HG03342 (cell line): ENCODE results near the gene GRID2.

Source experiments
- ATAC-seq: cut with Tn5 transposase; IDR thresholded peaks from one replicate; pipeline ENCODE4 v1.9.1; 2021; ENCODE audit warnings: mild to moderate bottlenecking, moderate library complexity; ENCODE audit not compliant: unreplicated experiment

GRID2 gene

DNA sequence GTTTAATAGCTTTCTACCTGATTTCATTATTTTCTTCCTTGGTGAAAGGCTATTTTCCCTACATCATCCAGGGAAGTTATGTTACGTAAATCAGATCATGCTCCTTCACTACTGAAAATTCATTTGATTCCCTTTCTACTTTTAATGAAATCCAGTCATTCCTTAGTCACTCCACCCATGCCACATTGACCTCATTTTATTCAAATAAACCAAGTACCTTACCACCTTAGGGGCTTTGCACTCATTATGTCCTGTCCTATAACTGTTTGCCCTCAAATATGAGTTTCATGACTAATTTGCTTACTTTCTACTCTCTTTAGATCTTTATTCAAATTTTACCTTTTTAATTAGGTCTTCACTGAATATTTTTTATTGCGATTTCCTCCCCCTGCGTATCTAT lies 374.0 kb downstream of the GRID2 start:
- no peak for ATAC-seq

DNA sequence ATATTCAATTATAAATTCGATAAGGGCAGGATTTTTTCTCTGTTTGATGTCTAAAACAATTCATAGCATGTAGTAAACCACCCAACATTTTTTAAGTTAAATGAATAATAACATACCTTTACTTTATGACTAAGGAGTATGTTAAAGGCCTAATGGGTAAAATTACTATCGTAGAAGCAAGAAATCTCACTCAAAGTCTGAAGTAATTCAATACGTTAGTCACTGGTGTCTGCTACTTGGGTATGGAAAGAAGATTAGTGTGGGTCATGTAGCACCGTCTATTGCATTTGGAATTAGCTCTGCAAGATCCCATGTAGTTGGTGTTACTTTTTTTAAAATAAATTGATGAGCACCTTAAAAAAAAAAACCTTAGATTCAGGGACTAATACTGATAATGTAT lies 374.5 kb downstream of the GRID2 start:
- ATAC-seq: no peak

DNA sequence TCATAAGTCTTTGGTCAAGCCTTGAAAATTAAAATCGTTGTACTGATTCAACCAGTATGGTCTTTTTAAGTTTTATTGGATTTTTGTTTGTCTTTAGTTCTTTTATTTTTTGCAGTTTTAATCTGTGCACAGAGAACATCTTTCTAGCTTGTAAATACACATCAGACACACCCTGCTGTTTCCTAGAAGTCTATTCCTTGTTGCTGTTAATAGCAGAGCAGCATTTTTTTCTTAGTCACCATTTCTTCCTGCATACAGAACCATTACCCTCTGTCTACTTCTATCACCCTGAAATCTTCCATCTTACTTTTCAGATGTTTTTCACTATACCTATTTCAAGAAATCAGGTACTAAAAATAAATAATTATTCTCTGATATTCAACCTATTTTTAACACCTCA lies 375.4 kb downstream of the GRID2 start:
- no peak for ATAC-seq

DNA sequence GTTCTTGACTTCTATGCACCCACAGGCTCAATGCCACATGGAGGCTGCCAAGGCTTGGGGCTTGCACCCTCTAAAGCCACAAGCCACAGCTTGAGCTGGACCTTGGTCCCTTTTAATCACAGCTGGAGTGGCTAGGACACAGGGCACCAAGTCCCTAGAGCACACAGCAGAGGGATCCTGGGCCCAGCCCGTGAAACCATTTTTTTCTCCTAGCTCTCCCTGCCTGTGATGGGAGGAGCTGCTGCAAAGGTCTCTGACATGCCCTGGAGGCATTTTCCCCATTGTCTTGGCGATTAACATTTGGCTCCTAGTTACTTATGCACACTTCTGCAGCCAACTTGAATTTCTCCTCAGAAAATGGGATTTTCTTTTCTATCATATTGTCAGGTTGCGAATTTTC lies 410.9 kb downstream of the GRID2 start:
- ATAC-seq: no peak

DNA sequence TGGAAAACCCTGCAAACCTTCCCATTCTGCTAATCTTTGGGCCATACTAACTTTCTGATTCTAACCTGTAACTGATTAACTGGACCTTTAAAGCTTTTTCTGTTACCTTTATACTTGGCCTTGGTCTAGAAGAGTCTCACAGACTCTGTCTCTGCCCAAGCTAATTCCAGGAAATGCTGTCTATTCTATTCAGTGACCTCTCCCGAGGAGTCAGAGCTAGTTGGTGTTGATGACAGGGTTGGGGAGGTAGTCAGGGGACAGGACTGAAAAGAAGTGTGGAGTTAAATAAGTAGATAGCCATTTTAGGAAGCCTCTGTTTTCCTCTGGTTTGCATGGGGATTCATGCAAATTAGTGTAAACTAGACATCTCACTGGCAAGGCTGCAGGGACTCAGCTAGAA lies 429.5 kb downstream of the GRID2 start:
- no peak for ATAC-seq

DNA sequence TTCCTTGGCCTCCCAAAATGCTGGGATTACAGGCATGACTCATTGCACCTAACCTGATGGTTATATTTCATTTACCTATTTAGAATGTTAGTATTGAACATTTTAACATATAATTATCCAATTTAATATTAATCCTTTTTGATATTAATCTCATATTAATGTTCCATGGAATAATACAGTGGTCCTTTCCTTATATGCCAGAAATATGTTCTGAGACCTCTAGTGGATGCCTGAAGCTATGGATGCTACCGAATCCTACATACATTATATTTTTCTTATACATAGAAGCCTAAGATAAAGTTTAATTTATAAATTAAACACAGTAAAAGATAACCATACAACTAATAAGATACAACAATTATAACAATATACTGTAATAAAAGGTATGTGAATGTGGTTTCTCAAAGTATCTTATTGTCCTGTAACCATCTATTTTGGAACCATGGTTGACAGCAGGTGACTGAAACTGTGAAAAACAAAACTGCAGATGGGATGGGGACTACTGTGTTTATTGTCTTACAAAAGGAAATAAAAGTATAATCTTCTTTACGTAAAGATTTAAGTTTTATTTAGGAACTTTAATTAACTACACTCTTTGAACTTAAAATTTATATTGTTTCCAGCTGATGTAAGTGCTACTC lies 431.4 kb downstream of the GRID2 start:
- no peak for ATAC-seq

DNA sequence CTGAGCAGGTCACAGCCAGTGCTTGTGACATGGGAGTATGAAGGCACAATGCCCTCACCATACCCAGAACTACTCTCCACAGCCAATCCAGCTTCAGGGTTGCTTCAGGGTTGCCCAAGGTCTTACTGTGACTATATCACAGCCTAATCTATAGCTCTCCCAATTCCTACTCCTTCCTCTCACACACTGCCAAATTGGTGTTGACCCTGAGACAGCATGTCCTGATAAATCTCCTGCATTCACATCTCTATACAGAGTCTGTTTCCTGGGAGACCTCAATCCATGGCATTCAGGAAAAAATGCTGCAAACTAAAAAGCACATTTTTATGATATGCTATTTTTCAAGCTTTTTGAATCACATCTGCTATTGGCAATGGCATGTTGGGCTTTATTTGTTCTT lies 456.7 kb downstream of the GRID2 start:
- ATAC-seq: no peak

DNA sequence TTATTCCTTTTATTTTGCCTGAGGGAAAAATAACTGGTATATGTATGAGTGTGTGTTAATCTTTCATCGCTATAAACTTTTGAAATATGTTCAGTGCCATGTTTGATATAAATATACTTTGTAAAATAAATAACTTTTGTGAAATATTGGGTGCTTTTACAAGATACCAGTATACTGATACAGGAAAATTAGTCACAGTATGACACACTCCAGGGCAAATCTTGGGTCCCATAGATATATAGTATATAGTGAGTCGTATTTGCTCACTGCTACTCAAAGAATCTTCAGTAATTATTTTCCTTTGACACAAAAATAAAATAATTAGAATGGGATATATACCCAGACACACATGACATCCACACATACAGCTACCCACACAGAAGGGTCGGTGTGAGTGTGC lies 472.3 kb downstream of the GRID2 start:
- no peak for ATAC-seq

DNA sequence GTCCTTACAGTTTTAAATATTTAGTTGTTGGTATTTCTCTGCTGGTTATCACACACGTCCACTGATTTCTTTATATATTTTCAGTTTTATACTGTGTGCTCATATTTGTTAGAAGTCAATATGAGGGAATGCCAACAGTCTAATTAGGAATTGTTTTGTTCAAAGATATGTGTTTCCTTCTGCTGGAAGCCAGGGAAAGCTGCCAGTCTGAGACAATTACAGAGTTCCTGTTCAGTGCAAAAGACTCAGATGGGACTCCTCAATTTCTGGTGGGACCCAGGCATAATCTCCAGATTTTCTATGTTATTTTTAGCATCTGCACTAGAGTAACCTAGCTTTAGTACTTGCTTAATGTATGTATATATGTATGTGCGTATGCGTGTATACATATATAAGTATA lies 486.0 kb downstream of the GRID2 start:
- ATAC-seq: no peak

DNA sequence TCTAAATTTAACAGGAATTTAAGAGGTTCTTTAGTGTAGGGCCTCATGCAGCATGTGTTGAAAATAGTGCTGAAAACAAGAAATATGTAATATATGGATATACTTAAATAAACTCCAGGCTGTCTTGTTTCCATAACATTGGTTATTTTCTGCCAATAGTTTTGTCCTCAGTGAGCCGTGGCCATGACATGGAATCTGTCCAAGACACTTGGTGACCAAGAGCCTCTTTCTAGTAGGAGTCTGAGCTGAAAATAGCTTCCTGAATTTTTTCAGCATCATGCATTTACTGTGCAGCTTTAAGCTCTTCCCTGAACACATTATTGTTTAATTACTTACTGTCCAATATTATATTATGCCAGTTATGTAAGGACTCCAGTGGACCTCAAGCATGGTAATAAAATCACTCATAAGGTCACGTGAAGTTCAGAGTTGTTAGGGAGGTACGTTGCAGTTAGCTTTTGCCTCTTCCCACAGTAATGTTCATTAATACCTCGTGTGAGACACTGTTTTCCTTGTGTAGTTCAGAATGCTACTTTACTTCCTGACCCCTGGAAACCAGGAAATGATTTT lies 488.2 kb downstream of the GRID2 start:
- ATAC-seq: no peak

DNA sequence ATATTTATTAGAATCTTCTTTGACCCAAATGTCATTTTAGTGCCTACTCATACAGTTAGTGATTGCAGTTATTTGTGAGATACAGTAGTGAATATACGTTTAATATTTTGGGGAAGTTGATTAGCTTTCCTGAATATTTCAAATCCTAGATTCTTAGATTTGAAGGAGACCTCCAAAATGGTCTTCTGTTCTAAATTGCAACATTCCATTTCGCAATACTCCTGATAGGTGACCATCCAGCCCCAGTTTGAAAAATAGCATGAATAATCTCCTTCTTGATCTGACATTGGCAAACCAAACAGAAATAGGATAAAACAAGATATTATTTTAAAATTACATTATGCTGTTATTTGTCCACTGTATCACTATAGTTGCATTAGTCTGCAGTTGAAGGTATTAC lies 505.6 kb downstream of the GRID2 start:
- ATAC-seq: no peak

DNA sequence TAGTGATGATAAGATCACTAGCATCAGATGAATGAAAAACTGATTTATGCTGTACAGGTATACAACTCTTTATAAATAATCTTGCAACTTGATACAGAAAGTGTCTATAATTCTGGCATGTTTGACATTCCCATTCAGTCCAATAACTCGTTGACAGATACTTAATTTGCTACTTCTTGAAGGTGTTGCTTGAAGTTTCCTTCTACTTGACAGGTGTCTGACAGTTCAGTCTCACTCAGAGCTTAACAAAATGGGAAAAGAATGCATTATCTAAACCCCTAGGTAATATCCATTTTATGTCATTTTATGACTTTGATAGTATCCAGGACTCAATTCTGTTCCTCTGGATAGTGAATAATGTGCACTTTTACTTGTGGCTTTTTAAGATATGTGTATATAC lies 508.9 kb downstream of the GRID2 start:
- ATAC-seq: no peak

DNA sequence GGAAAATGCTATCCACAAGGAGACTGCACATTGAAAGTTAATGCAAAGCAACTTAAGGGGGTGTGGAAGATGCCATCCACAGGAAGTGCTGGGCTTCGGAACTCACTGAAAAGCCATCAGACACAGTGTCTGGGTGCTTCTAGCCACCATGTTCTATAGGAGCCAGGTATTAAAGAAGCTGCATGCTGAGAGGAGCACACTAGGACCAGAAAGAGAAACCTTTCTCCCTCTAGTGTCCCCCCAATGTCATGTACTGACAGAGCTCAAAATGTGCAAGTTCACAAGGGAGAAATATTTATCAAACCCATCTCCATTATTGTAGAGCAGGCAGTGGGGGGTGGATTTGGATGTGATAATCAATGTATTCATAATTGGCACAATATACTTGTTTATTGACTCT lies 510.9 kb downstream of the GRID2 start:
- no peak for ATAC-seq

DNA sequence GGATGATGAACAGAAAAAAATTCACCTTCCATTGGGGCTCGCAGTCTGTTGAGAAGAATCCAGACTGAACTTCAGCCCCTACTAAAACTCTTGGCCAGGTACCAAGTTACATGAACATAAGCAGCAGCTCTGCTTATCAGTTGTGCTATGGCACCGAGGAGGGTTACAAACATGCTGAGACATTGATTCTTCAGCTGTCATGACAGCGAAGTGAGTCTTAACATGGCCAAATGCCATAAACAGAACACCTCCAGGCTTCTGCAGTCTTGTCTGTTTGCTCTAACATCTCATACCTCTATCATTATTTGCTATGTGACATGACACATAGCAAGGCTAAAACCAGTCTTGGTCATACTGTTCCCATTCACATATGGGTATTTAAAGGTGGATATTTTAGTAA lies 521.5 kb downstream of the GRID2 start:
- ATAC-seq: no peak

DNA sequence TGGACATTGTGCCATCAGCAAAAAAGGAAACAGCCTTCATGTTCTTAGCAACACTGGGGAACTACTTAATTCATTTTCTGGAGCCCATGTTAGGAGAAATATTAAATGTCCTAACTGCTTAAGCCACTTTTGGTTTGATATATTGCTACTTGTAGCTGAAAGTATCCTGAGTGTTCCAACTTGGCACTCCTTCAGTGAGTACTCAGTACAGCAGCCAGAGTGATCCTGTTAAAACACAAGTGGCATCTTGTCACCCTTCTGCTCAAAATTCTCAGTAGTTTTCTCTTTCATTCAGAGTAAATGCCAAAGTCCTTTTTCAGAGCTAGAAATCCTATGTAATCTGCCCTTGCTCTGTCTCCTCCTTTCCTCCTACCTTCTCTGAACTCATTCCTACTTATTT lies 522.0 kb downstream of the GRID2 start:
- ATAC-seq: no peak

DNA sequence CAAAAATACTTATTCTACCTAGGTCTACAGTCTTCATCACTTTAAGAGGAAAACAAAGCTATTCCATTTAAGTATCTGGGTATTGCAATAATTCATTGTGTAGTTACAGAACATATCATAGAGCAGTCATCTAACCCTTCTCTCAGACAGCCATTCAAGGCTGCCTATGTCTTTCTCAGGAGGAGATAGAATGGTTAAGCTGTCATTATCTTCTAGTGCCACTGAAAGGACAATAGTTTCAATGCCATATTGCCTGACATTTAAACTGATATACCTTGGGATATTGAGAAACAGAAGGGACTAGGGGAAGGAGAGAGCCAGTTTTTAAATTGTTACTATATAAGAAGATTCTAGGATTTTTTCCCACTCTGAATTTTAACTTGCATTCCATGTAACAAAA lies 527.0 kb downstream of the GRID2 start:
- ATAC-seq: no peak

DNA sequence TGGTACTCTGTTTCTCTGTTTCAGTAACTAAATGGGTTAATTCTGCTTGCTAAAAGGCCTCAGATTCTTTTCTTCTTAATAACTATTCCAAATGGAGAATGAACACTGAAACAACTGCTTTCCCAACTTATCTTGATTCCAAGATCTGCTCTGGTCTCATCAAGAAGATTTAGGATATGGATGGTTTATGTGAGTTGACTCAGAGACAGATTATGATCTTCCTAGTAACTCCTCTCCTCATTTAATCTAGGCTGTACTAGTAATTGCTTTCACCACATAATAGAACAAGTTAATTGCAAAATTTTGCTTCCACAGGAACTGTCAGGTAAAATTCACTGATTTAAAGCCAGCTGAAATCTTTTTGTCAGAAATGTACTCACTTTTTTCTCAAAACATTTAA lies 537.1 kb downstream of the GRID2 start:
- ATAC-seq: no peak

DNA sequence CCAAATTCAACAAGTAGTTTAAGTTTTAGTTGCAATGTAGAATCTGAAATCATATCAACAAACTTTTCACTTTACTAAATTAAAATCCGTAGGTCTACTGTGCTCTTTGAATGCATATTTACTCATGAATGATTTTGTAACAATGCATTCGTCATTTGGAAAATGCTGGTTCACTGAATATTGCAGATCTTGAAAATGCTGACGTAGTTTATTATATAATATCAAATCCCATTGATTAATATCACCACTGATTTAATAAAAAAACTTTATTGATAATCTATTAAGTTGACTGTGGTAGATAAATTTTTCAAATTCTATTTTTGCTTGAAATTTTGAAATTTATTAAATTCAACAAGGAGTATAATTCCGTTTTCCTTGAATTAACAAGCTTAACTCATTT lies 540.0 kb downstream of the GRID2 start:
- ATAC-seq: no peak

DNA sequence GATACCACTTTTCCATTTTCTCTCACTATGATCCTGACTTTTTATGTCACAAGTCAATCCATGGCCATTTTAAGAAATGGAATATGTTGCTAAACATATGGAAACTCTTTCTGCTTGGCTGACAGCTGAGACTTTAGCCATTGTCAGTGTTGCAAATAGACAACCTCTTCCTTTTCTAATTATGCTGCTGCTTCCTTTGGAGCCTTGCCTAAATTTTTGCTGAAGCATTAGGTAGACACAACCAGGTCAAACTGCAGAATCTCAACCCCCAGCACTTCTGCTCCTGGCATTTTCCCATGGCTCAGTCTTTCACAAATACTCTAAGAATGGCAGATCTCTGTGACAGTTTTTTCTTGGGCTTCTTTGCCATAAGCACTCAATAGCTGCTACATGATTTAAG lies 543.3 kb downstream of the GRID2 start:
- ATAC-seq: no peak

DNA sequence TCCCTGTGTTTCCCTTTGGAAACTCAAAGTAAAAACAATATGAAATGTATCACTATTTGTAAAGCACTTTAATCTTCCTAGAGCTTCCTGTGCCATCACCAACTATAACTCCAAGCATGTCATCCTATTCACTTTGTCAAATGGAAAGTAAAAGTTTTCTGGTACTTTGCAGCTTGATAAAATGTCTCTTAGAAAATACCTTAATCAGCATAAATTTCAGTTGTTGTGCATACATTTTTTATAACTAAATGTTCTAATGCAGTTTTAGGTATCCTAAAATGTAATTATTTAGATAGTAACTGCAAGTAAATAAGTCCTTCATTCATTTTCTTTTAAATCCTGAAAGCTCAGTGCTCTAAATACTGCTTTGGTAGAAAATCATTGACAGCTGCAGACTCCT lies 558.7 kb downstream of the GRID2 start:
- ATAC-seq: no peak

DNA sequence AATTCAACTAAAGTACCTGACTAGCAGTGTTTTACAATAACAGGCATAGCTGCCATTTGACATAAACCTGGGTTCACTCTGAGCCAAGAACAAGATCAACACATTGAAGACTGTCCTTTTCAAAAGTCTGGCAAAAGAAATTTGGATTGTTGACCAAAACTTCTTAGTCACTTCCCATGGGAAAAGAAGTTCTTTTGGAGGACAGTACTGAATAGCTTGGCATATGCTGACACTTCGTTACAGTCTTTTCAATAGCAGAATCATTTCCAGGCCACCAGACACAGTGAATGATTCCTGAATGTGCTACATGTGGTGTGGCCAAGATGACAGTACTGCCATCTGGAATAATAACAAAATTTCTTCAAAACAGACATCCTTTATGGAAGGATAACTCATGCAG lies 560.3 kb downstream of the GRID2 start:
- no peak for ATAC-seq

DNA sequence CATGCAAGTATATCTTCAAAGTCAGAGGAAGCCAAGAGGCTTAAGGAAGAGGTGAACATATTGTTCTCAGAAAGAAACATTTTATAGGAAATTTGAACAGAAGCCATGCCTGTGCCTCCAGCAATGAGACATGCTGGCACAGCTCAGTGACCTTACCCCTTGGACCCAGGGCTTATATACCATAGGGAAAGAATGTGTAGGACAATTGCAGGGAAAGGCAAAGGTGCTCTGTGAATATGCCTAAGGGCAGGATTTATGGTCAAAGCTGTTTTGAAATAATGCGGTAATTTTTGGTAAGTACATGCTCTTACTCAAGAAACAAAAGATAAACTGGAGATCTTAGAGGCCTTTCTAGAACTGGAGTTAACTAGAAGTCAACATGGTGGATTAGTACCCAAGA lies 568.8 kb downstream of the GRID2 start:
- no peak for ATAC-seq

DNA sequence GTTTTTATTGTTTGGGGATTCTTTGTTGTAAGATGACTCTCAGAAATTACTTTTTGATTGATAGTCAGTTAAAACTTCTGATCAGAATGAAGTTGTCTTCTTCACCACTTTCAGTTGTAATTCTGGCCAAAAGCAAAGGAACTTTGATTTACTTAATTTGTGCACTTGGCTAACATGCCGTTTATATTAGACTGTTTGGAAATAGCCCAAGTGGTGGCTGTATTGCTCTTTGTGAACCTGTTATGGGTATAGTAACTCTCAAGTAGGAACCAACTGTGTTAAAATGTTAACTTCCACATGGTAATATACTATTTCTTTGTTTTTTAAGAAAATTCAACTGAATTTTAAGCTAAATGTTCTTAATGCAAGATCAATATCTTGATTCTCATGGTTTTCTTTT lies 581.9 kb downstream of the GRID2 start:
- ATAC-seq: no peak
